H1 (cell line): ENCODE data around the gene ABI3BP. TPM values are rescaled to one million over a fixed set of nuclear protein-coding genes. Genes with fewer than 3 reads are reported as not detected.

Experiments used
- CTCF ChIA-PET: fragments of 300-600 bp; sonication (Branson Sonifier 250); formaldehyde crosslinking; loops from one replicate; lab custom pipeline; 2021; ENCODE audit not compliant: partially characterized antibody; lab: Charles Lee
- POLR2A ChIA-PET: fragments of 300-600 bp; sonication (Branson Sonifier 250); formaldehyde crosslinking; loops from one replicate; lab custom pipeline; 2021; ENCODE audit warnings: inconsistent platforms; ENCODE audit not compliant: partially characterized antibody; lab: Charles Lee
- DNase-seq, 2 experiments: peaks; one replicate each; pipeline versions ENCODE4 v3.0.0 to v3.0.0-alpha.2; 2010 to 2022; ENCODE audit warnings: low spot score in 2 of 2, low read depth in 1 of 2, mixed read lengths in 1 of 2
- FAIRE-seq: peaks from 2 replicates; lab custom pipeline; 2011; peaks lifted over from hg19 to GRCh38; lab: Jason Lieb, UNC
- H2AFZ ChIP-seq: 2 replicates; pipeline ENCODE4 v1.8.1; 2012; ENCODE audit warnings: low read length, inconsistent platforms
- H2AK5ac ChIP-seq: 2 replicates; pipeline ENCODE4 v1.6.1; 2013; ENCODE audit warnings: low read depth, low read length
- H2BK120ac ChIP-seq: replicated peaks from 2 replicates; pipeline ENCODE3; 2013; ENCODE audit warnings: low read depth, low read length, inconsistent platforms
- H2BK12ac ChIP-seq: 2 replicates; pipeline ENCODE4 v1.6.1; 2013; ENCODE audit warnings: low read depth, low read length
- H2BK15ac ChIP-seq: 2 replicates; pipeline ENCODE4 v1.6.1; 2013; ENCODE audit warnings: low read length
- H2BK20ac ChIP-seq: 2 replicates; pipeline ENCODE4 v1.6.1; 2013; ENCODE audit warnings: low read length
- H2BK5ac ChIP-seq: 2 replicates; pipeline ENCODE4 v1.6.1; 2013; ENCODE audit warnings: low read depth, low read length
- H3K14ac ChIP-seq: 2 replicates; pipeline ENCODE4 v1.6.1; 2013; ENCODE audit warnings: inconsistent platforms; ENCODE audit not compliant: insufficient read length
- H3K18ac ChIP-seq: 2 replicates; pipeline ENCODE4 v1.6.1; 2013; ENCODE audit warnings: low read length; ENCODE audit errors: extremely low read depth
- H3K23ac ChIP-seq: 2 replicates; pipeline ENCODE4 v1.6.1; 2013; ENCODE audit warnings: inconsistent platforms; ENCODE audit not compliant: insufficient read length
- H3K23me2 ChIP-seq: 2 replicates; pipeline ENCODE4 v1.6.1; 2013; ENCODE audit warnings: low read depth, low read length
- H3K27ac ChIP-seq: 2 replicates; pipeline ENCODE4 v1.6.1; 2011; ENCODE audit warnings: low read depth, low read length, inconsistent platforms
- H3K27me3 ChIP-seq, 4 experiments: replicated peaks in 1 of 4; 1 replicate in 1 of 4; 2 replicates in 3 of 4; pipeline versions ENCODE4 v1.6.1 to v1.8.1; 2011 to 2013; ENCODE audit warnings: low read length in 3 of 4, mild to moderate bottlenecking in 3 of 4, inconsistent platforms in 2 of 4, mixed read lengths in 2 of 4, moderate library complexity in 1 of 4; ENCODE audit not compliant: control insufficient read depth in 3 of 4, insufficient read depth in 3 of 4; ENCODE audit errors: extremely low read depth in 1 of 4
- H3K36me3 ChIP-seq, 4 experiments: 2 replicates each; pipeline versions ENCODE4 v1.6.1 to v1.8.1; 2011 to 2013; ENCODE audit warnings: mild to moderate bottlenecking in 4 of 4, low read length in 3 of 4, moderate library complexity in 2 of 4, control low read depth in 1 of 4, inconsistent platforms in 1 of 4; ENCODE audit not compliant: insufficient read depth in 4 of 4, control insufficient read depth in 2 of 4
- H3K4ac ChIP-seq: replicated peaks from 2 replicates; pipeline ENCODE3; 2013; ENCODE audit warnings: low read length, low read depth, mixed read lengths, inconsistent platforms; ENCODE audit not compliant: insufficient read length
- H3K4me1 ChIP-seq, 4 experiments: replicated peaks in 1 of 4; 1 replicate in 1 of 4; 2 replicates in 3 of 4; pipeline versions ENCODE4 v1.6.1 to v1.8.1; 2011 to 2013; ENCODE audit warnings: low read length in 3 of 4, inconsistent platforms in 2 of 4, mixed read lengths in 1 of 4; ENCODE audit not compliant: insufficient read depth in 4 of 4, control insufficient read depth in 3 of 4
- H3K4me2 ChIP-seq, 2 experiments: 2 replicates each; pipeline versions ENCODE4 v1.6.1 to v1.8.1; 2011 to 2013; ENCODE audit warnings: low read depth in 2 of 2, low read length in 2 of 2, control low read depth in 1 of 2, inconsistent platforms in 1 of 2, mild to moderate bottlenecking in 1 of 2; ENCODE audit not compliant: insufficient read depth in 1 of 2
- H3K4me3 ChIP-seq, 4 experiments: fragments of 200-600, 300-600 bp in 1 of 4; sonication (generic), shearing (Covaris generic), sonication (Bioruptor Twin) in 1 of 4; 2 replicates each; pipeline versions ENCODE4 v1.5.1 to v1.8.1; 2011 to 2016; ENCODE audit warnings: low read length in 4 of 4, low read depth in 3 of 4, control low read depth in 2 of 4, inconsistent platforms in 2 of 4, mild to moderate bottlenecking in 2 of 4, mixed read lengths in 1 of 4, moderate library complexity in 1 of 4; ENCODE audit not compliant: insufficient read depth in 2 of 4; ENCODE audit errors: extremely low read depth in 1 of 4
- H3K56ac ChIP-seq: replicated peaks from 2 replicates; pipeline ENCODE3; 2013; ENCODE audit warnings: low read depth, mild to moderate bottlenecking, mixed read lengths, low read length, inconsistent platforms; ENCODE audit not compliant: insufficient read length
- H3K79me1 ChIP-seq: 2 replicates; pipeline ENCODE4 v1.6.1; 2013; ENCODE audit warnings: low read depth, low read length, control low read depth
- H3K79me2 ChIP-seq, 2 experiments: 2 replicates each; pipeline versions ENCODE4 v1.6.1 to v1.8.1; 2012 to 2013; ENCODE audit warnings: low read length in 2 of 2, mild to moderate bottlenecking in 2 of 2, inconsistent platforms in 1 of 2; ENCODE audit not compliant: insufficient read depth in 2 of 2, control insufficient read depth in 1 of 2
- H3K9ac ChIP-seq, 4 experiments: replicated peaks in 1 of 4; 1 replicate in 1 of 4; 2 replicates in 3 of 4; pipeline versions ENCODE4 v1.6.1 to v1.8.1; 2011 to 2013; ENCODE audit warnings: low read depth in 3 of 4, low read length in 3 of 4, control low read depth in 2 of 4, mild to moderate bottlenecking in 2 of 4, moderate library complexity in 2 of 4, inconsistent platforms in 1 of 4; ENCODE audit errors: extremely low read depth in 1 of 4
- H3K9me3 ChIP-seq, 2 experiments: 2 replicates each; pipeline versions ENCODE4 v1.6.1 to v1.8.1; 2012 to 2013; ENCODE audit warnings: mild to moderate bottlenecking in 2 of 2, moderate library complexity in 2 of 2, control low read depth in 1 of 2, inconsistent platforms in 1 of 2, low read depth in 1 of 2, low read length in 1 of 2, mixed read lengths in 1 of 2; ENCODE audit not compliant: insufficient read depth in 2 of 2
- H4K20me1 ChIP-seq, 2 experiments: replicated peaks in 1 of 2; 2 replicates each; pipeline versions ENCODE3 to v1.8.1; 2011 to 2013; ENCODE audit warnings: inconsistent platforms in 2 of 2, low read length in 2 of 2, mild to moderate bottlenecking in 1 of 2; ENCODE audit not compliant: insufficient read depth in 2 of 2, control insufficient read depth in 1 of 2
- H4K5ac ChIP-seq: 2 replicates; pipeline ENCODE4 v1.6.1; 2013; ENCODE audit warnings: low read length, low read depth, mixed read lengths, inconsistent platforms; ENCODE audit not compliant: insufficient read length
- H4K8ac ChIP-seq: 2 replicates; pipeline ENCODE4 v1.8.0; 2013; ENCODE audit warnings: mild to moderate bottlenecking, moderate library complexity, low read length, inconsistent platforms; ENCODE audit not compliant: insufficient read depth; ENCODE audit errors: extremely low read depth
- H4K91ac ChIP-seq: replicated peaks from 2 replicates; pipeline ENCODE3; 2013; ENCODE audit warnings: low read length, mixed read lengths, inconsistent platforms; ENCODE audit not compliant: insufficient read length
- RXRA ChIP-seq: IDR thresholded peaks from 2 replicates; pipeline ENCODE4 v1.6.1; 2011; ENCODE audit warnings: low read depth, mild to moderate bottlenecking, low read length, moderate library complexity; ENCODE audit not compliant: insufficient read depth
- WGBS, 2 experiments: shearing (Covaris generic) in 1 of 2; methylation state at CpG; one replicate each; pipeline versions ENCODE4 v1.1.6 to v1.1.7; 2013 to 2015; ENCODE audit warnings: low lambda C conversion rate in 2 of 2, mixed read lengths in 2 of 2, inconsistent platforms in 1 of 2, low coverage in 1 of 2, missing lambda C conversion rate in 1 of 2; ENCODE audit not compliant: insufficient replicate concordance in 2 of 2, insufficient coverage in 1 of 2, insufficient read length in 1 of 2; ENCODE audit errors: extremely low coverage in 1 of 2, missing lambda C conversion rate in 1 of 2; 5-methylcytosine and 5-hydroxymethylcytosine counted together
- polyA plus RNA-seq, 7 experiments: library from polyadenylated mRNA; depleted of rRNA in 3 of 7; stranded (reverse) in 5 of 7; unstranded in 2 of 7; fragments of >200 nt in 5 of 7; fragments of 200-250 nt in 2 of 7; gene quantifications; 1 replicate in 5 of 7; 2 replicates in 1 of 7; 4 replicates in 1 of 7; pipeline versions ENCODE4 v1.2.1 to v1.2.3, GENCODE V29; 2011 to 2013; ENCODE audit warnings: missing spikeins in 2 of 7, mixed read lengths in 2 of 7
- total RNA-seq: library from RNA; stranded (reverse); fragmentation: NEBNext Ultra II Directional; extraction: Animal tissue kit (Norgen Biotek cat#: 25700); gene quantifications from 2 replicates; pipeline ENCODE4 v1.2.1, GENCODE V29; 2021

ABI3BP gene
- total and polyA plus RNA-seq, 2 of the 8 experiments (the other 6 are each of a cell fraction or from before 2014, with no cell fraction given) = 0.08 to 0.32 TPM

GRCh38 chr3:100879195-100879810, 113.9 kb downstream of the ABI3BP start:
- Histone ChIP-seq H3K23me2 (no peaks in the 10 kb centered on the region), H3K4ac (no peak overlapping the region), H4K5ac (no peak overlapping the region), H3K36me3 (no peaks in the 10 kb centered on the region), H2BK12ac (no peak overlapping the region), H3K27me3 (no peaks in the 10 kb centered on the region), H3K9ac (no peak overlapping the region), H3K14ac (no peak overlapping the region), H3K18ac (no peak overlapping the region), H3K27ac (no peak overlapping the region), H4K91ac (no peak overlapping the region), H2BK5ac (no peak overlapping the region), H4K8ac (no peak overlapping the region), H3K79me1 (no peaks in the 10 kb centered on the region), H2BK20ac (no peak overlapping the region), H3K79me2 (no peaks in the 10 kb centered on the region), H3K9me3 (no peaks in the 10 kb centered on the region), H2BK120ac (no peak overlapping the region), H3K4me3 (no peak overlapping the region), H2AFZ (no peak overlapping the region), H3K56ac (no peak overlapping the region), H3K4me2 (no peak overlapping the region), H2AK5ac (no peak overlapping the region), H3K4me1 (no peaks in the 10 kb centered on the region), H4K20me1 (no peaks in the 10 kb centered on the region), H2BK15ac (no peak overlapping the region), H3K23ac (no peak overlapping the region)
- 75% methylated on average over 4 of the region's 4 CpGs; no CpG with 5 or more reads in 1 of the 2 experiments for WGBS, 2 experiments
- ChIA-PET CTCF (interaction anchor here (0.8 kb wide), 2 partner anchors 14 to 94 kb away, joined by 3 read pairs; no protein-coding TSS in a partner anchor), POLR2A (no interaction called here)
- FAIRE-seq (no peak), DNase-seq (no peak)
- TF ChIP-seq RXRA = no peak
